C4-2B (cell line): Measurements from ENCODE around the gene CREB3L1.

Source experiments
- ZFX ChIP-seq: fragments of 450-650 bp; IDR thresholded peaks from 2 replicates; pipeline ENCODE4 v1.6.1; 2017
- TF ChIP-seq, protein P1 (sequence below): fragments of 450-650 bp; conservative IDR thresholded peaks from 2 replicates; pipeline ENCODE4 v1.5.1; 2017; ENCODE audit warnings: mild to moderate bottlenecking

DNA sequence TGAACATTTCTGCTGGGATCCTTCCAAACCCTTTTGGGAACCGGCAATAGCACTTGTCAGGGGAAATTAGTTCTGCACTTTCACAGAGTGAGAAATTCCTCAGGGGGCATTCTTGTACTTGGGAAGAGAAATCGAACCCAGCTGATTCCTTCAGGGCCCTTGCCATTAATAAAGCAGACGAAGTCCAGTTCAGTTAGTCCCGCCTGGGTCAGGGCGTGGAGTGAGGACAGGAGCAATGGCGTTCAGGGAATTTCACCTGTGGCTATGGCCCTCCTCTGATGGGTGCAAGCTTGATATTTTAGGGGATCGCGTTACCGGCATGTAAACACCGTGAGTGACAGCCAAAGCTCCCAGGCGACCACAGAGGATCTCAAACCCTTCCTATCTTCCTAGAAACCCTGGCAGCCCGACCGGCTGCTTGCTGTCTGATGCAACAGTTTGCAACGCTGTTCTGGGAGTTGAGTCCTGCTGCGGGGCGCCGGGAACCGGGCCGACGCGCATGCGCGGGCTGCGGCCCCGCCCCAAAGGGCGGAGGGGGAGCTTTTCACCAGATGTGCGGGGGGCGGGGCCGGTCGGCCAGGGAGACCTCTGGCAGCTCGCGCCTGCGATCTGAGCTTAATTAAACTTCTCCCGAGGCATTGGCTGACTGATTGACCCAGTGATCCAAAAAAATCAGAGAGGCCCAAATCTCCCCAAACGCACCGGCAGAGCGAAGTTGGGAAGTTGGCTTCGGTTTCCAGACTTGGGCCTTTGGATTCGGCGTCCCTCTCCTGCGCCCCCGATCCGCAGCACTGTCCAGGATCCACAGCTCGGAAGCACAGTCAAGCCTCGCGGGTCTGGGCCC is 34.3 kb upstream of the CREB3L1 start:
- TF ChIP-seq, protein P1, sequence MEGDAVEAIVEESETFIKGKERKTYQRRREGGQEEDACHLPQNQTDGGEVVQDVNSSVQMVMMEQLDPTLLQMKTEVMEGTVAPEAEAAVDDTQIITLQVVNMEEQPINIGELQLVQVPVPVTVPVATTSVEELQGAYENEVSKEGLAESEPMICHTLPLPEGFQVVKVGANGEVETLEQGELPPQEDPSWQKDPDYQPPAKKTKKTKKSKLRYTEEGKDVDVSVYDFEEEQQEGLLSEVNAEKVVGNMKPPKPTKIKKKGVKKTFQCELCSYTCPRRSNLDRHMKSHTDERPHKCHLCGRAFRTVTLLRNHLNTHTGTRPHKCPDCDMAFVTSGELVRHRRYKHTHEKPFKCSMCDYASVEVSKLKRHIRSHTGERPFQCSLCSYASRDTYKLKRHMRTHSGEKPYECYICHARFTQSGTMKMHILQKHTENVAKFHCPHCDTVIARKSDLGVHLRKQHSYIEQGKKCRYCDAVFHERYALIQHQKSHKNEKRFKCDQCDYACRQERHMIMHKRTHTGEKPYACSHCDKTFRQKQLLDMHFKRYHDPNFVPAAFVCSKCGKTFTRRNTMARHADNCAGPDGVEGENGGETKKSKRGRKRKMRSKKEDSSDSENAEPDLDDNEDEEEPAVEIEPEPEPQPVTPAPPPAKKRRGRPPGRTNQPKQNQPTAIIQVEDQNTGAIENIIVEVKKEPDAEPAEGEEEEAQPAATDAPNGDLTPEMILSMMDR: no peak
- TF ChIP-seq ZFX: no peak
